Mucosa of descending colon (tissue), 3 donors: ENCODE measurements around the gene ULBP1. TPM values are rescaled to one million over a fixed set of nuclear protein-coding genes. Genes with fewer than 3 reads are reported as not detected.
A peak's percentile ranks its signal among the peaks of the same experiment; 100 is the strongest.
"Not testable (repeated sequence)": the region's sequence is repeated elsewhere in the genome, so short reads cannot be mapped to it uniquely, and the experiment has no call there.

ENCODE experiments used
- ATAC-seq: fragments of 200-7000 bp; cut with Tn5 transposase; one replicate; pipeline ENCODE4 v1.9.1; 2020; ENCODE audit warnings: mild to moderate bottlenecking, moderate library complexity
- DNase-seq, 3 donors: peaks; one replicate each; pipeline ENCODE4 v3.0.0-alpha.2; 2020
- H3K36me3 ChIP-seq: fragments of 200-600 bp; one replicate; pipeline ENCODE4 v1.8.0; 2021; ENCODE audit warnings: low read depth, mild to moderate bottlenecking
- H3K4me1 ChIP-seq: fragments of 200-600 bp; one replicate; pipeline ENCODE4 v1.8.0; 2021; ENCODE audit warnings: low read depth, mild to moderate bottlenecking
- H3K4me3 ChIP-seq: fragments of 200-600 bp; one replicate; pipeline ENCODE4 v1.8.0; 2021; ENCODE audit warnings: mild to moderate bottlenecking
- H3K9me3 ChIP-seq: fragments of 200-600 bp; one replicate; pipeline ENCODE4 v1.8.0; 2021; ENCODE audit warnings: mild to moderate bottlenecking
- CTCF ChIP-seq: fragments of 200-600 bp; IDR thresholded peaks from one replicate; pipeline ENCODE4 v1.8.0; 2022; ENCODE audit warnings: antibody characterized with exemption, mild to moderate bottlenecking
- intact Hi-C, 2 donors: fragments of 100-400 bp; cut with DNase I in 1 of 2; cut with micrococcal nuclease in 1 of 2; formaldehyde crosslinking; loops; one replicate each; pipeline versions ENCODE4 v1.11.0 to v1.11.1; 2022; cut with DNase I, micrococcal nuclease
- total RNA-seq, 3 donors: library from RNA; stranded (reverse); fragmentation: NEBNext Ultra II Directional in 2 of 3; extraction: Animal tissue kit (Norgen Biotek cat#: 25700) in 2 of 3; gene quantifications; one replicate each; pipeline versions ENCODE4 v1.2.1 to v1.2.4, GENCODE V29; 2021 to 2023
- donor health status: DM: no; HTN: no; CAD: no; lungs with moderate emphysema.
- donor health status: DM: no; HTN: no; CAD: no.
- donor health status: DM: no; HTN: yes; CAD: no.

ULBP1 gene
- total RNA-seq, 3 donors from 2014 or later, result not detected

DNA sequence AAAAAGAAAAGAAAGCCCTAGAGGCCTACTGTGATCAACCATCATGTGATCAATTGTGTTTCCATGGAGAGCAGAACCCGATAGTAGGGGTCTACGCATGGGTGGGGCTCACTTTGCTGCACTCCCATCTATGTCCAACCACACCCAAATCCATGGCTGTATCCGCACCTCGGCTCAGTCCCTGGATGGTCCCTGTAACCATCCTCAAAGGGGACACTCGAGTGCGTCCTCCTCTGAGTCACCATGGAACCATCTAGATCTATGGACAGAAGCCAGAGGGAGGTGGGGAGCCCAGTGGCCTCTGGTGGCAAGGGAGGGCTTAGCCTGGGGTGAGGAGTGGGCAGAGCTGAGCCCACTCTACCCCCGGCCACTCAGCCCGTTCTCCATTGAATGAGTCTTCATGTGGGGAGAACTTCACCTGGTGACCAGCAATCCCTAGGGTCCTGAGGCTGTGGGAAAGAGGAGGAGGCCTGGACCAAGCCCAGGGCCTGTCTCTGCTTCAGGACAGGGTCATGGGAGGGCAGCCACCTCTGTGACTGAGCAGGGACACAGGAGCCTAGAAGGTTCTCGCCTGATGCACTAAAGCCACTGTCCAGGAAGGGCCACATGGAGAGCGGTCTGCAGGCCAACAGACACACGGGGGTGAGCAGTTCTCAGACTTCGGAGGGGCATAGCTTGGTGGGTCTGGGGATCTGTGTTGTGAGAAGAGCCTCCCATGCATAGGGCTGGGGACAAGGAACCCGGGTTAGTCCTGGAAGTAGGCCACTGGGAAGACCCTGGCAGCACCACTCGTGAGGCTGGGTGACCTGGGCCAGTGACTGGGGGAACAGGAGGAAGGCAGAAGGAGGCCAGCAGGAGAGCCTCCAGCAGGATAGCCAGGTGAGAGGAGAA lies 42.3 kb downstream of the ULBP1 start:
- Histone ChIP-seq H3K36me3 (no peaks in the 10 kb centered on the region), H3K9me3 (no peaks in the 10 kb centered on the region), H3K4me1 (peaks cover 5% of the 10 kb centered on the region), H3K4me3 (no peak overlapping the region)
- no peak for DNase-seq
- ATAC-seq, result no peak
- no peak for TF ChIP-seq CTCF
- intact Hi-C loops, result no loop called here

DNA sequence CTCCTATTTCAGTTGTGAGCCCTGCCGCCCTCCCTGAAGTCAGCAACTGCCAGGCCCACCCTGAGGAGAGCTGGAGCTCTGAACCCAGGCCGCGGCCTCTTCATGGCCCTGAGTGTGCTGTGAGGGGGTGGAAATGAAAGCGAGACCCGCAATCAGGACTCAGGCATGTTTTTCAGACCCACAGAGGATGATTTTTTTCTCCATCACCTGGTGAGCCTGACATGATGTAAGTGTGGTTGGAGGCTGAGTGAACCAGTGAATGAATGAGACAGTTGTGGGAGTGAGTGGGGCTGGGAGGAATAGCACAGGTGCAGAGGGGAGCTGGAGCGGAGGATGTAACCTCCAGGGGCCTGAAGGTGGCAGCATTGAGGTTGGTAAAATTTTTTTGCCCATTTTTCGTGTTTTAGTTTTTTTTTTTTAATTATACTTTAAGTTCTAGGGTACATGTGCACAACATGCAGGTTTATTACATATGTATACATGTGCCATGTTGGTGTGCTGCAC lies 43.3 kb downstream of the ULBP1 start:
- H3K4me1 ChIP-seq, result peaks cover 5% of the 10 kb centered on the region
- no peaks in the 10 kb centered on the region for H3K9me3 ChIP-seq
- DNase-seq (no peak), ATAC-seq (no peak)
- intact Hi-C loops, result no loop called here
- no peak overlapping the region for H3K4me3 ChIP-seq
- TF ChIP-seq CTCF, result peak; percentile 29
- no peaks in the 10 kb centered on the region for H3K36me3 ChIP-seq

DNA sequence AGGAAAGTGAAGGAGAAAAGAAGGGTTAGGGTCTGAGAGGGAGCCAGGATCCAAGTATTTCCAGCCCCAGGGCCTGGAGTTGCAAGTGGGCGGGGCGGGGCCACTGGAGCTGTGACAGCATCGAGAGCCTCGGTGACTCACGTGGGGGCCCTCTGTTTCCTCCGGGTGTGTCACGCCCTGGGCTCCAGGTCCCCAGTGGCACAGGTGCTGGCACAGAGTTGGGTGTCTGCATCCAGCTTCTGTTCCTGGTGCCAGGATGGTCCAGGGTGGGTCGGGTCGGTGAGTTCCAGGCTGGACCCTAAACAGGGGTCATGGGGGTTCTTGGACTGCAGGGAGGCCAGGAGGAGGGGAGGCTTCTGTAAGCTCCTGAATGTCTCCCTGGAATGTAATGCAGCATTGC lies 44.8 kb downstream of the ULBP1 start:
- H3K36me3 ChIP-seq, result no peaks in the 10 kb centered on the region
- ATAC-seq, result no peak
- no peak overlapping the region for H3K4me3 ChIP-seq
- peaks cover 5% of the 10 kb centered on the region for H3K4me1 ChIP-seq
- no peak for TF ChIP-seq CTCF
- no peak for DNase-seq
- no peaks in the 10 kb centered on the region for H3K9me3 ChIP-seq
- intact Hi-C loops, result no loop called here

GRCh38 chr6:150012846-150013784 lies 49.4 kb downstream of the ULBP1 start:
- intact Hi-C loops, H3K4me1 ChIP-seq, H3K36me3 ChIP-seq, H3K9me3 ChIP-seq, DNase-seq, ATAC-seq, H3K4me3 ChIP-seq: not testable (repeated sequence)

DNA sequence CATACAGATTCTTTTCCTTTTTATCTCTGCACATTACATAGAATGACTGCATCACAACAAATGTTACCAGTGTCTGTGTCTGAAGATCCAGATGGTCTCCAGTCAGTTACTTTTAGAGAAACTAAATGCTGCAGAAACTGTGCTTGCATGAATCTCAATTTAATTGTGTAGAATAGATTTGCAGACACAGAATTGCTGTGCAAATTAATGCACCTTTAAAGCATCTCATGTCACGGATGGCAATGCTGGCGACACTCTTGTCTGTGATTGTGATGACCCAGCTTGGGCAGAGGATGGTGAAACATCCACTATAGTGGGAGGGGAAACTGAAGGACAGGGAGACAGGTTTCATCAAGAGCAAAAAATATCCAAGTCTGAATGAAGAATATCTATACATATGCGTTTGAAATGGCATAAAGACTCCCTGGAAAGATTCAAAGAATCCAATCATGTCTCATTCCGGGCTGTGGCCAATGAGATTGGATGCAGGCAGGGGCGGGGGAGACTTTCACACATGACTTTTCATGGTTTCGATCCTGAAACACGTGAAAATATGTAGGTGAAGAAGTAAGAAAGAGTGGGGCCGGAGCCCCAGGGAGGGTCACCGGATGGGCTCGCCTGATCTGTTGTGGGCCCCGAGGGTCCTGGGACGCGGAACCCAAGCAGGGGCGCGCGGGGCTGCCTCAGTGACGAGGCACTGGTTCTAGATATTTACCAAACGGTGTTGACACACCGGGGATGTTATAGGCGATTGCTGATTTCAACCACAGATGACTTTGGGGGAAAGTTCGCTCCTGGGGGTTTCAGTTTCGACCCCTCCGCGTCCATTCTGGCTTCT lies 50.3 kb downstream of the ULBP1 start:
- H3K36me3 ChIP-seq, H3K9me3 ChIP-seq, intact Hi-C loops, DNase-seq, H3K4me3 ChIP-seq, H3K4me1 ChIP-seq, ATAC-seq: not testable (repeated sequence)

DNA sequence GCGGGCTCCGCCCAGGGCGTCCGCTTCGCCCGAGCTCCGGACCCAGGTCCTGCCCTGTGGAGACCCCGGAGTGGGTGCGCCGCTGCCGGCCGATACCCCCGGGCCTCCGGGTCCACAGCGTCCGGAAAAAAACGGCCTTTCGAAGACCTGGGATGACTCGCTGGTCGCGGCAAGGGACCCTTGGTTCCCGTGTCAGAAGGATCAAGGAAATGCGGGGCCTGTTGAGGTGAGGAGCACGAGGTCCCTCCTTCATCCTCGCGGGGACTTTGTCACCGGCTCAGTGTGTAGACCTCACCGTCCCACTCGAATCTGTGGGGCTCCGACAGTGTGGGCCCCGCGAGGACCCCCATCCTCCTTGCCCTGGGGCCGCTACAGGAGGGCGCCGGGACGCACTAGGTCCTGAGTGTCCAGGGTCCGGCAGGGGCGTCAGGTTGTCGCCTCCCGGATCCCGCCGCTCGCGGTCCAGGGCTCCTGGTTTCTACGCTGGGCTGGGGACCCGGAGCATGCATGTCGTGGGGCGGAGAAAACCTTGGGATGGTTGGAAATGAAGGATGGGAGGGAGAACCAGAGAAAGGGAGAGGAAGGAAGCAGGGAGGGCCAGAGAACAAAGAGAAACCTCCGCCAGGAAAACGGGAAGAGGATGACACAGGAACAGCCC lies 51.0 kb downstream of the ULBP1 start:
- H3K4me1 ChIP-seq, H3K36me3 ChIP-seq, DNase-seq, H3K4me3 ChIP-seq, H3K9me3 ChIP-seq, ATAC-seq: not testable (repeated sequence)
- intact Hi-C loops, result loop anchor here in 1 of 2 donors (5.0 kb wide), 1 partner anchor 82 kb away; no protein-coding TSS in a partner anchor

GRCh38 chr6:150015281-150016001 lies 51.7 kb downstream of the ULBP1 start:
- peak; percentile 41 for ATAC-seq
- H3K9me3 ChIP-seq, DNase-seq, H3K36me3 ChIP-seq, H3K4me1 ChIP-seq, H3K4me3 ChIP-seq: not testable (repeated sequence)
- intact Hi-C loops, result loop anchor here (2.0 to 5.0 kb wide), 2 partner anchors 81 to 83 kb away; no protein-coding TSS in a partner anchor
